HG03439 (cell line): ENCODE data around the gene ACAA2.

ENCODE experiments used
- ATAC-seq: cut with Tn5 transposase; IDR thresholded peaks from one replicate; pipeline ENCODE4 v1.9.1; 2021; ENCODE audit warnings: mild to moderate bottlenecking, moderate library complexity; ENCODE audit not compliant: unreplicated experiment

The ACAA2 gene

GRCh38 chr18:49744376-49745008 lies 68.8 kb downstream of the ACAA2 start:
- ATAC-seq, result no peak

- ATAC-seq, result no peak
These were observed 70.2 kb downstream of the ACAA2 start for GRCh38 chr18:49743117-49743567.

DNA sequence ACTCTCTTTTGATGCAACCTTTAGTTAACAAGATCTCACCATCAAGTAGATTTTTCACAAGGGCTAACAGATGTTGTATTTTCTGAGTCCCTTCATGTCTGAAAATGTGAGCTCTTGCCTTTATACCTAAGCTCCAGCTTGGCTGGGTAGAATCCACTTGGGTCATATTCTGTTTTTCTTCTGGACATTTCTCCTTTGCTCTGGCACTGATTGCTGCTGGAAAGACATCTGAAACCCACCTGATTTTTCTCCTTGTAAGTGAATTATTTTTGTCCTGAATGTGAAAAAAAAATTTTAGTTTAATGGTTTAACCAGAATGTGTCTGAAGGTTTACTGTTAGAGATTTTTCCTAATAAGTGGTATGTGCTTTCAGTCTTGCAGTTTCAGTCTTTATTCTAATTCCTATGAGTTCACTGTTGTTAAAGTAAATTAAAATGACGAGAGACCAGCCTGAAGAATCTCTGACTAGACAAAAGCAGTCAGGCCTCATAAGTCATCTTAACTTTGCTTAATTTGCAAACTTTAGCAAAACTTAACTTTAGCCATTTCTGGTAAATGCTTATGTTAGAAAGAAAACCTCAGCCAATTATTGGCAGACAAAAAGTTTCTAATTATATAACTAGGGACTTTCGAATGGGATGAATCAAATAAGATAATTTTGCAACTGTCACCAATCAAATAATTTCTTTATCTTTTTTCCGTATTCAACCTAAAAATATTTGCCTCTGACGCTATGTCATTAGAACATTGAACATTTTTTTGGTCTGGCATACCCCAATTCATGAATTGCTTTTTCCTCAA lies 70.8 kb downstream of the ACAA2 start:
- ATAC-seq, result no peak

GRCh38 chr18:49739275-49739674 lies 74.1 kb downstream of the ACAA2 start:
- no peak for ATAC-seq

GRCh38 chr18:49738721-49739120 lies 74.6 kb downstream of the ACAA2 start:
- no peak for ATAC-seq

DNA sequence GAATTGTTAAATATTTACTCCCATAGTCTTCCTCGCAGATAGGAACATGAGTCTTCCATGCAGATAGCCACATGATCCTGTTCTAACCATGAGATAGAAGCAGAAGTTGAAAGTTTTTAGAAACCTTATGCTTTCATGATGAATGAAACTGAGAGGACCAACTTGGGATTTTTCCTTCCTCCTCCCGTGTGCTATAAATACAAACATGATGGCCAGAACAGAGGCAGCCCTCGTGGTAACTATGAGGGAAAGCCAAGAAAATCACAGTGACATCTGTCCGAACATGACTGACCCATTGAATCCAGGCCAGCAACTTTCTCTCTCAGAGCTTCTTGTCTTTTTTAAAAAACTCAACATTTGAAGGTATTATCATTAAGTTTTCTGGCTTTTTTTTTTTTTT lies 78.5 kb downstream of the ACAA2 start:
- ATAC-seq, result no peak

GRCh38 chr18:49733896-49734585 lies 79.3 kb downstream of the ACAA2 start:
- ATAC-seq, result no peak

DNA sequence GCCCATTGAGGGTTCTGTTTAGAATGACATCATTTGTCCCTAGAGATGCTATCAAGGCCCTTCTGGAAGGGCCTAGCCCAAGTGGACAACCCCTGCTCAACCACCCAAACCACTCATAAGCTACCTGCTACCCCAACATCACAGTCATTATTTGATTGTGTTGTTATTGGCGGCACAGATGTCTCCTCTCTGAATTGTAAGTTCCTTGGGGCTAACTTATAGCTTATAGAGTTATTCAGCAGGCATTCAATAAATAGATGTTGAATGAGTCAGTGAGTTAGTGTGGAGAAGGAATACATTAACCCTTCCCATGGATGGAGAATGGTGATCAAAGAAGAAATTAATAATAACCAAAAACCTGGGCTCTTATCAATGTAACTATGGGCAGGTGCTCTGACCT lies 80.0 kb downstream of the ACAA2 start:
- no peak for ATAC-seq
